Fibroblast of lung (primary cell): Measurements from ENCODE around the gene SLC10A1. TPM values are rescaled to one million over a fixed set of nuclear protein-coding genes. Genes with fewer than 3 reads are reported as not detected.

ENCODE experiments used
- DNase-seq, 2 donors: peaks; one replicate each; pipeline versions ENCODE4 v3.0.0 to v3.0.0-alpha.2; 2010; ENCODE audit warnings: low read depth in 2 of 2
- H2AFZ ChIP-seq: 2 replicates; pipeline ENCODE4 v1.5.1; 2012; ENCODE audit warnings: low read length, control low read depth, inconsistent platforms
- H3K27ac ChIP-seq: 2 replicates; pipeline ENCODE4 v1.5.1; 2011; ENCODE audit warnings: low read length, control low read depth; ENCODE audit not compliant: insufficient read depth
- H3K27me3 ChIP-seq: 2 replicates; pipeline ENCODE4 v1.5.1; 2011; ENCODE audit warnings: mild to moderate bottlenecking, low read length; ENCODE audit not compliant: control insufficient read depth, insufficient read depth
- H3K36me3 ChIP-seq: 2 replicates; pipeline ENCODE4 v1.5.1; 2011; ENCODE audit warnings: low read length; ENCODE audit not compliant: control insufficient read depth, insufficient read depth
- H3K4me1 ChIP-seq: 2 replicates; pipeline ENCODE4 v1.5.1; 2011; ENCODE audit warnings: low read length; ENCODE audit not compliant: control insufficient read depth, insufficient read depth; ENCODE audit errors: extremely low read depth
- H3K4me2 ChIP-seq: 2 replicates; pipeline ENCODE4 v1.5.1; 2011; ENCODE audit warnings: low read length, control low read depth; ENCODE audit not compliant: insufficient read depth; ENCODE audit errors: extremely low read depth
- H3K4me3 ChIP-seq, 4 experiments: fragments of 200-600 bp in 1 of 4; sonication (generic) in 1 of 4; replicated peaks in 1 of 4; 2 replicates each; pipeline ENCODE4 v1.5.1; 2011 to 2016; ENCODE audit warnings: low read length in 4 of 4, low read depth in 3 of 4, mild to moderate bottlenecking in 3 of 4, control low read depth in 2 of 4, inconsistent platforms in 1 of 4, mixed read lengths in 1 of 4; ENCODE audit not compliant: insufficient read depth in 1 of 4; ENCODE audit errors: control extremely low read depth in 1 of 4
- H3K79me2 ChIP-seq: 2 replicates; pipeline ENCODE4 v1.5.1; 2012; ENCODE audit warnings: mild to moderate bottlenecking, low read length, inconsistent platforms; ENCODE audit not compliant: control insufficient read depth, insufficient read depth
- H3K9ac ChIP-seq: 2 replicates; pipeline ENCODE4 v1.5.1; 2011; ENCODE audit warnings: mild to moderate bottlenecking, low read length, control low read depth; ENCODE audit not compliant: insufficient read depth
- H3K9me3 ChIP-seq: 2 replicates; pipeline ENCODE4 v1.5.1; 2012; ENCODE audit warnings: low read depth, low read length; ENCODE audit not compliant: control insufficient read depth, insufficient read depth
- H4K20me1 ChIP-seq: 2 replicates; pipeline ENCODE4 v1.5.1; 2011; ENCODE audit warnings: low read length; ENCODE audit not compliant: control insufficient read depth, insufficient read depth; ENCODE audit errors: extremely low read depth
- CTCF ChIP-seq, 2 donors: IDR thresholded peaks in 1 of 2; conservative IDR thresholded peaks in 1 of 2; 1 replicate in 1 of 2; 2 replicates in 1 of 2; pipeline ENCODE4 v1.5.1; 2011 to 2012; ENCODE audit warnings: low read length in 2 of 2, control low read depth in 1 of 2, inconsistent platforms in 1 of 2, low read depth in 1 of 2, mild to moderate bottlenecking in 1 of 2
- EZH2 ChIP-seq: IDR thresholded peaks from 2 replicates; pipeline ENCODE4 v1.5.1; 2012; ENCODE audit warnings: low read length, control low read depth, mild to moderate bottlenecking; ENCODE audit errors: missing control alignments
- polyA minus RNA-seq: library from RNA; depleted of rRNA, polyadenylated mRNA; stranded (reverse); fragments of >200 nt; gene quantifications from 2 replicates; pipeline ENCODE4 v1.2.3, GENCODE V29; 2011; ENCODE audit warnings: low replicate concordance
- polyA plus RNA-seq, 2 donors: library from polyadenylated mRNA; depleted of rRNA in 1 of 2; stranded (reverse) in 1 of 2; unstranded in 1 of 2; fragments of >200 nt; gene quantifications; 2 replicates each; pipeline ENCODE4 v1.2.1, GENCODE V29; 2011 to 2012; ENCODE audit warnings: missing spikeins in 1 of 2
- total RNA-seq: library from RNA; depleted of rRNA; stranded (reverse); fragments of >200 nt; gene quantifications from 2 replicates; pipeline ENCODE4 v1.2.1, GENCODE V29; 2014

The SLC10A1 gene
- total RNA-seq, result not detected in 2 replicates
- polyA plus RNA-seq, result not detected in 2 replicates
- not detected in 2 replicates for polyA plus RNA-seq (2012)
- not detected in 2 replicates for polyA minus RNA-seq

DNA sequence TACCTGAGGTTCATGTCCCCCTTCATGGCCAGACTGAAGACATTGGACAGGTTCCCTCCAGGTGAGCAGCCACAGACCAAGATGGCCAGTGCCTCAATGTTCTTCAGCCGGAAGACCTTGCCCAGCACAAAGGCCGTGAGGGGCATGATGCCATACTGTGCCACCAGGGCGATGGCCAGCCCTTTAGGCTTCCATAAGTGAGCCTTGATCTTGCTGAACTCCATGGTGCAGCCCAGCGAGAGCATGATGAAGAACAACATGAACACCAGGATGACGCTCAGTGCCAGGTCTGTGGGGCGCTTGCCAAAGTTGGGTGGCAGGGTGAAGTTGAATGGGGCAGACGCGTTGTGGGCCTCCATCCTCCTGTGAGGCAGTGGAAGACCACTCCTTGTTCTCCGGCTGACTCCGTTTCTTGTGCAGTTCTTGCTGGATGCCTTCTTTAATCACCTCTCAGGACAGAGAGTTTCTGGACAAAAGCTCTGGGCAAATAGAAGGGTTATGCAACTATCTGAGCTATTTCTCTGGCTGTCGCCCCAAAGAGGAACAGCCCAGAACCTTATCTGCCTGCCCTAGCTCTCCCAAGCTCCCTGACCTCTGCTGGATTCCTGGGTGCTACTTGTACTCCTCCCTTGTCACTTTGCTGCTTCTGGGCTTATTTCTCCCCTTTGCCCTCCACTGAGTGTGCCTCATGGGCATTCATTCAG is at the start of gene SLC10A1:
Gene SLC10A1, minus strand, starts transcription at position 445 of the 704 bp plus-strand sequence. Its CDS starts 86 bp downstream, at position 359.
- no peak for DNase-seq
- no peaks in the 10 kb centered on the region for H3K4me1 ChIP-seq
- no peaks in the 10 kb centered on the region for H3K9me3 ChIP-seq
- H3K4me3 ChIP-seq, result no peak within 1 kb of the TSS
- H3K36me3 ChIP-seq, result no peaks in the 10 kb centered on the region
- peaks cover 6% of the 10 kb centered on the region for H3K27me3 ChIP-seq
- no peak within 1 kb of the TSS for H3K9ac ChIP-seq
- no peaks in the 10 kb centered on the region for H3K79me2 ChIP-seq
- no peaks in the 10 kb centered on the region for H4K20me1 ChIP-seq
- H3K4me2 ChIP-seq, result no peak within 1 kb of the TSS
- TF ChIP-seq EZH2 (no peak), CTCF (conservative IDR thresholded peaks at IDR 0.05 in 1 of 2, IDR thresholded peaks at IDR 0.05 in 1 of 2; ENCODE audit: low read depth in 1 of 2, low read length in 2 of 2) (no peak)
- no peak within 1 kb of the TSS for H2AFZ ChIP-seq
- H3K27ac ChIP-seq, result no peak within 1 kb of the TSS

DNA sequence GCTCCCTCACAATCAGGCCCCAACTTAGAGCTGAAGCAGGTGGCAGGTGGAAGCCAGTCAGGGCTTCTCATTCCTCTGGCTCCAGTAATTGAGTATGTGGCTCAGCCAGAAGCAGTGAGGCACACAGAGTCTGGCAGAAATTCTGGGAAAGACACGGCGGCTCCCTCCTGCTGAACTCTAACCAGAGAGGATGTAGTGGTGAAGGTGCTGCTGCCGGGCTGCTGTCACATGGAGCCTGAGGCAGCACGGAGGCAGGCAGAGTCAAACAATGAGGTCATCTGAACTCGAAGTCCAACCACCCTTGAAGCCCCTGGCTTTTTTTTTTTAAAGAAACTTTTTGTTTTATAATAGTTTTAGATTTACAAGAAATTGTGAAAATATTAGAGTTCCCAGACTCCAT is 48.7 kb upstream of the SLC10A1 start:
- no peak overlapping the region for H3K4me3 ChIP-seq
- no peaks in the 10 kb centered on the region for H3K79me2 ChIP-seq
- H3K27me3 ChIP-seq, result peaks cover 2% of the 10 kb centered on the region
- TF ChIP-seq EZH2 (no peak), CTCF (conservative IDR thresholded peaks at IDR 0.05 in 1 of 2, IDR thresholded peaks at IDR 0.05 in 1 of 2; ENCODE audit: low read depth in 1 of 2, low read length in 2 of 2) (no peak)
- DNase-seq, result no peak
- no peaks in the 10 kb centered on the region for H4K20me1 ChIP-seq
- H2AFZ ChIP-seq, result no peak overlapping the region
- no peak overlapping the region for H3K27ac ChIP-seq
- H3K9me3 ChIP-seq, result no peaks in the 10 kb centered on the region
- H3K4me1 ChIP-seq, result no peaks in the 10 kb centered on the region
- H3K9ac ChIP-seq, result no peak overlapping the region
- H3K36me3 ChIP-seq, result no peaks in the 10 kb centered on the region
- H3K4me2 ChIP-seq, result no peak overlapping the region

DNA sequence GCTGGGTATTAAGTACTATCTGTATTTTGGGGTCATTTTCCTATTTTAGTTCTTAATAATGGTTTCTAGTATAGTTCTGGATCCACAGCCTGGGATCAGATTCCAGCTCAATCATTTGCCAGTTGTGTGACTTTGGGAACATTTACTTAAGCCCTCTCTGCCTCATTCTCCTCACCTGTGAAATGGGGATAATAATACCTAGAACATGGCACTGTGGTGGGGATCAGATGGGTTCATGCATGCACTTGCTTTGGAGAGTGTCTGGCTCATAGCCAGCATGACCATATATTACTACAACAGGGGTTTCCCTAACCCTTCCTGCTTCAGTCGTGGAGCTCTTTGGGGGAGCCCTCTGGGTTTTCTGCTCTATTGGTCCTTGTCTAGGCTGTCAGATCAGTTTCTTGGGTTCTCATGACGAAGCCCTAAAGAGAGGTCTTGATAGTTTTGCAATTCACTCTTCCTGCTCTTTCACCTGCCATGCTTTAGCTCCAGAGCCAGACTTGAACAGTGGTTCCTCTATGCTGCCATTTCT is 48.1 kb upstream of the SLC10A1 start:
- H3K4me1 ChIP-seq, result no peaks in the 10 kb centered on the region
- no peaks in the 10 kb centered on the region for H4K20me1 ChIP-seq
- H3K27ac ChIP-seq, result no peak overlapping the region
- H3K4me2 ChIP-seq, result no peak overlapping the region
- no peak overlapping the region for H3K4me3 ChIP-seq
- H3K79me2 ChIP-seq, result no peaks in the 10 kb centered on the region
- no peak for DNase-seq
- H3K27me3 ChIP-seq, result peaks cover 3% of the 10 kb centered on the region
- H3K36me3 ChIP-seq, result no peaks in the 10 kb centered on the region
- no peak overlapping the region for H2AFZ ChIP-seq
- no peaks in the 10 kb centered on the region for H3K9me3 ChIP-seq
- no peak overlapping the region for H3K9ac ChIP-seq
- TF ChIP-seq EZH2, result no peak
- TF ChIP-seq CTCF (conservative IDR thresholded peaks at IDR 0.05 in 1 of 2, IDR thresholded peaks at IDR 0.05 in 1 of 2; ENCODE audit: low read depth in 1 of 2, low read length in 2 of 2), result no peak
